Dermis blood vessel endothelial cell (primary cell): Measurements from ENCODE around the gene PHC2. TPM values are rescaled to one million over a fixed set of nuclear protein-coding genes. Genes with fewer than 3 reads are reported as not detected.

Experiments used
- DNase-seq: peaks from one replicate; pipeline ENCODE4 v3.0.0; 2010
- total RNA-seq: library from RNA; depleted of rRNA; stranded (reverse); fragments of >200 nt; gene quantifications from 2 replicates; pipeline ENCODE4 v1.2.3, GENCODE V29; 2014

The PHC2 gene
- total RNA-seq, 1 donor from 2014 or later: 88.5 TPM

DNA sequence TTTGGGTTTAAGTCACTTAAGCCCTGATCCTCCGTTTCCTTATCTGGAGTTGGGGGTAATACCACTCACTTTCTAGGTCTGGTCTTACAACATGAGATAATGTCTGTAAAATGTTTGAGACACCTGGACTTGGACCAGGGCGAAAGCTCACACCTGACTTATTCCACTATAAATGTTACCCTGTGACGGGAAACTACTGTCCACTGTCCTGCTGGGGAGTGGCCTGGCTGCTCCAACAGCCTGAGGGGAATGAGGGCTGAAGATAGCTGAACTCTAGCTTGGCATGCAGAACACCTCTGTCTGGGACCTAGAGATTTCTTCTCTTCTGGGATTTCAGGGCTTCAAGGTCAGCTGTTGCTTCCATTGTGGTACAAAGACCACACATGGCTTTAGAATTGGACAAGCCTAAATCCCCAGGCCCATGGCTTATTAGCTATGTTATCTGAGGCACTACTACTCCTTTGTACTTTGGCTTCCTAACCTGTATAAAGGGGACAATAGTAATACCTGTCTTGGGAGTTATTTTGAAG lies 100.5 kb downstream of the PHC2 start:
- no peak for DNase-seq

DNA sequence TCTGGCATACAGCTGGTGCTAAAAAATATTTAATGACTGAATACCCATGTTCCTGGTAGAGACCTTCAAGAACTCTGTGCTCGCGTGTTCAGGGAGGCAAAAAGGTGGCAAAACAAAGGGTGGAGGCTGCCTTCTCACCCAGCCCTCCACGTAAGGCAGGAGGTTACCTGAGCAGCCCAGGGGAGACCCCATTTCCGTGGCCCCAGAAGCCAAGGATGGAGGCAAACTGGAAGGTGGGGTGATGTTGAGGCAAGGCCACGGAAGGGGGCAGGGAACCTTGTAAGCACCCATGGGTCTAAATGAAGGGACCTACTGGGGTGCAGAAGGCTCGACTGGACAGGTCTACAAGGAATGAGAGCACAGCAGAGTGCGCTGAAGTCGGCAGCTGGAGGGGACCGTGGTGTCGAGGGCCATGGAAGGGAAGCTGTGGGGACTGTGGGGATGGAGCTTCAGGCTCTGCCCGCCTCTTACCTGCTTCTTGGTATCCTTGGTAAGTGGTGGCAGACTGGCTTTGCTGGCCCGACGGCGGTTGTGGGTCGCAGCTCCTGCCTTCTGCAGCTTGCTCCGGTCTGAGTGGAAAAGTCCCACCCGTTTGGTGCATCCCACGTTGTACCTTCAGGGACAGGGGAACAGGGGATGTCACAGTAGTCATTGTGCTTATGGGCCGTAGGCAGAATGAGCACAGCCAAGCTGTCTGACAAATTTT lies 101.1 kb downstream of the PHC2 start:
- DNase-seq: no peak

DNA sequence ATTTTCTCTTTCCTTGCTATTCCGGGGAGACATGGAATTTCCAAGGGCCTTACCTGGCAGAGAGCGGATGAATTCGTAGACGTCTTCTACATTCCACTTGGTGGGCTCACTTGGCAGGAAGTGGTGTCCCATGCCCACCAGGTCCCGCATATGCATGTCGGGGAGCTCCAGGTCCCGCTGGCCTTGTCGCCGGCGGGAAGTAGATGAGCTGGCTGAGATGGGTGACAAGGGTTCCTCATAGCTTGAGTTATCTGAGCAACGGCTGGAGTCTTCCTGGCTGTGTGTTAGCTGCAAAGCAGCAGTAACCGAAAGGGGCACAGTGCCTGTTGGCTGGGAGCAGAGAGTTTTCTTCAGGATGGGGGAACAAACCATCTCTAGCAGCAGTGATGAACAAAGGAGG lies 102.1 kb downstream of the PHC2 start:
- no peak for DNase-seq

DNA sequence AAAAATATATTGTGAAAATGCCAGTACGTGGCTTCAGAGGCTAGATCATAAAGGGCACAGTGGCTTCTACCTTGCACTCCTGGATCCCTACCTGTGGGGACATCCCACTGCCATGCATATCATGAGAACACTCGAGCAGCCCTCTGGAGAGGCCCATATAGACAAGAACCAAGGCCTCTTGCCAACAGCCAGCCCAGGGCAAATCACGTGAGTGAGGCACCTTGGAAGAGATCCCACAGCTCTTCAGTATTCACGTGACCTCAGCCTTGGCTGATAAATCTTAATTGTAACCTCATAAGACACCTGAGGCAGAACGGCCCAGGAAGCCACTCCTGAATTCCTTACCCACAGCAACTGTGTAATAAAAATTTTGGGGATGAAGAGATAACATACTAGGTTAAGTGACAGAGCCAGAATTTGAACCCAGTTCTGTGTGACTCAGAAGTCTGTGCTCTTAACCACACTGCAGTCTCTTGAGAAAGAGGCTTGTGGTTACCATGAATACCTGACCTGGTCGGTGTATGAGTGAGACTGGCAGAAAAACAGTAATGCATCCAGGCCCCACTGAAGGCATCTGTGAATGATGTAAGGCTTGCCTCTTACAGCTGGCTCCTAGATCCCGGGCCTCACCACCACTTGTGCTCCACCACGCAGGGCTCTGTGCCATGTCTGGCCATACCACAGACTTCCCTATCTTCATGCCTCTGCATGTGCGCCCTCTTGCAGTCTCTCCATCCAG lies 103.1 kb downstream of the PHC2 start:
- no peak for DNase-seq

DNA sequence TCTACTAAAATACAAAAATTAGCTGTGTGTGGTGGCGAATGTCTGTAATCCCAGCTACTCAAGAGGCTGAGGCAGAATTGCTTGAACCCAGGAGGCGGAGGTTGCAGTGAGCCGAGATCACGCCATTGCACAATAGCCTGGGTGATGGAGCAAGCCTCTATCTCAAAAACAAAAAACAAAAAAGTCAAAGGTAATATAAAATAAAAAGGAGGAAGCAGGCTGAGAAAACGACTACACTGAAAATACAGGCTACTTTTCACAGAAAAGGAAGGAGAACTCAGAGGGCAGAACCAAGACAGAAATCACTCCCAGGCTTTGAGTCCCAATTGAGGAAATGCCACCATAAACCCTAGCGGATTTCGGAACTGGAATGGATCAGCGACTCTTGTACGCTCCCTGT lies 104.1 kb downstream of the PHC2 start:
- no peak for DNase-seq

DNA sequence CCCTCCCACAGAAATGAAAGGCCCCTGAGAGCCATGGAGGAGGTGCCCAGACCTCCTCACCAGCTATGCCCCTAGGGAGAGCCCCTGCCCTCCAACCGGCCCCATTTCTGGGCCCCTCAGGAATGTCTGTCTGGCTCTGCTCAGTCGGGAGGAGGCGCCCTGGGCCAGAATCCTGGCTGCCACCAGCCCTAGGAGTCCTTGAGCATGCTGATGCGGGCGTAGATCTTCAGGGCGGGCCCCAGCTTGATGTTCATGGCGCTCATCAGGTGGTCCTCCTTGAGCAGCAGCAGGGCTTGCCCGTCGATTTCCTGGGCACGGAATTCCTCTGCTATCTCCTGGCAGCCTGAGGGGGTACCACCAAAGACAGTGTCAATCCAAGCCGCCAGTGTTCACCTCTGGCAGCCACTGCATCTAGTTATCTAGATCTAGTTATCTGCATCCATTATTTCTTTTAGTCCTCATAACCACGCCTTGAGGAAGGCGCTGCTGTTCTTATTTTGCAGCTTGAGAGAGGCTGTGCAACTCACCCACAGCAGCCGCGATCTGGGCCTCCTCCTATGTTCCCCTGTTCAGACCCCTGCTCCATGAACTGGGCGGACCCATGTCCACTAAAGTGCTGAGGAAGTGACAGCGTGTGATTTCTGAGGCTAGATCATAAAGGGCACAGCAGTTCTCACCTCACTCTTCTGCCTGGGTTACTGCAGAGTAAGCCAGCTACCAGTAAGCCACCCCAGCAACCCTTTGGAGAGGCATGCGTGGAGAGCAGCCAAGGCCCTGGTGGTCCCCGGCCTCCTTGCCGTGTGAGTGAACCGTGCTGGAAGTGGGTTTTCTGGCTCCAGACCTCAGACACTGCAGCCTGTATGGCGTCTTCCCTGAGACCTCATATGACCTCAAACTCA lies 106.0 kb downstream of the PHC2 start:
- DNase-seq: no peak

DNA sequence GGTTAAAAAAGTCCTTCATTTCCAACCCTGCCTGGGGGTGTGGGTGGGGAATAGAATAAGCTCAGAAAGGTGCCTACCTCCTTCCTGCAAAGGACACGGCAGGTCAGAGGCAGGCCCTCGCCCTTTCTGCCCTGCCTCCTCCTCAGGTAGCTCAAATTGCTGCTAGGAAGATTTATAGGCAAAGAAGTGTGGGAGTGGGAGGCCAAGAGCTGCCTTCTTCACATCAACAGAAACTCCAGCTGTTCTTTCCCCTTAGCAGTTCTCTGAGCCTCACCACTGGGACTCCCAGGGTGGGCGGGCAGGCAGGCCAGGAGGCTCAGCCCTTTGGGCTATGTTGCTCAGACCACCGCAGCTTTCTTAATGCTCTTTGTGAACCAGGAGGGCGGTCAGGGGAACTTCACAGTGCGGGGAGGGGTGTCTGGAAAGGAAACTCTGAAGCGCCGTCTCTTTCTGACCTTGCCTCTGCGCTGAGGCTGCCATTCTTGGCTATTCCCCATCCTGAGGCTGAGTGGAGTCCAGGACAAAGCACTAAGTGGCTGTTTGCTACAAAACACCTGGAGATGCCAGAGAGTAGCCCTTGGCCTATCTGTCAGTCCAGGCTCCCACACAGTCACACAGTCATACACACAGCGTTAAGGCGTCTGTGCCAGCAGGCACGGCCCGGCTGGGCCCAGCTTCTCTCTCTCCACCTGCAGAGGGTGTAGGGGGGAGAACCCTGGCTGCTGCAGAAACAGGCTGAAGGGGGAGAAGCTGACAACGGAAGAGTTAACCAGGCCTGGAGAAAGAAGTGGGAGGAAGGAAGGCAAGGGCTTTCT lies 107.0 kb downstream of the PHC2 start:
- DNase-seq: no peak

DNA sequence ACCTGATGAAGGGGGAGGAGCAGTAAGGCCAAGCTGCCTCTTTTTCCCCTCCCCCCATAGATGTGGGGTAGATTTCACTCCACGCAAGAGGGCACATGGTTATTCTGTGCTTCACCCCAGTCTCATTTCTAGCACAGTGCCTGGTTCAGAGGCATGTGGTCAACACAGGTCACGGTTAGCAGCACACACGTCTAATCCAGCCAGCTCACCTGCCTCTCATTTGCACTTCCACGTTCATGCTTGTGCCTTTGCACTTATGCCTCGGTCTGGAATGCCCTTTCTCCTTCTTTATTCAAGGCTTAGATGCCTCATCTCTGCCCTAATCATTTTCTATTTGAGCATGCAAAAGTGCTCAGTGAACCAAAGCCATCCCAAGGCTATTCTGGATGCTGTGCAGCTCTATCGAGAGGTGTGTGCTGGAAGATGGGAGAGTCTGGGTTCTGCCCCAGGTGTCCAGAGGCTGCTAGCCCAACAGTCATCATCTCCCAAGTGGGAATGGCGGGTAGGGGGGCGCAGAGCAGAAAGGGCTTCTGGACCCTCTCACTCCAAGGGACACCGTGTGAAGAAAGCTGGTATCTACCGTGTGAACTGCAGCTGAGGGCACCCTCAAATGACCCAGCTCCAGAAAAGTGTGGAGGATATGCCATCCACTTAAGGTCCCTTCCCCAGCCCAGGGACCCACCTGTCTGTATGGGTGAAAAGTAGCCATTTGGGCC lies 107.9 kb downstream of the PHC2 start:
- DNase-seq: no peak

DNA sequence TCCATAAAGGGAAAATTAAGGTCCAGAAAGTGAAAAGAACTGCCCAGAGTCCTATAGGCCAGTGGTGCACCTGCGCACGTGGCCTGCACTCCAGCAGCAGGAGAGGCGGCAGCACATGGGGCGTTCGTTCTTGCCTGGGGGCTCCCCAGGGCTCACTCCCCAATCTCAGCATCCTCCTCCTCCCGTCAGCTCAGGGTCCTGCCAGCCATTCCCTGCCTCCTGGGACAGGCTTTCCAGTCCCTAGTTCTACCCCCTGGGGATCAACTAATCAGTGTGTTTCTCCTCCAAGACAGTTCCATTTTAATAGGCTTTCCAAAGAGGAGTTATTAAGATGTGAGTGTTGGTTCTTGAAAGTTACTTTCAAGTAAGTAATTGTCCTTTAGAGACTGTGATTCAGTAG lies 108.8 kb downstream of the PHC2 start:
- no peak for DNase-seq

DNA sequence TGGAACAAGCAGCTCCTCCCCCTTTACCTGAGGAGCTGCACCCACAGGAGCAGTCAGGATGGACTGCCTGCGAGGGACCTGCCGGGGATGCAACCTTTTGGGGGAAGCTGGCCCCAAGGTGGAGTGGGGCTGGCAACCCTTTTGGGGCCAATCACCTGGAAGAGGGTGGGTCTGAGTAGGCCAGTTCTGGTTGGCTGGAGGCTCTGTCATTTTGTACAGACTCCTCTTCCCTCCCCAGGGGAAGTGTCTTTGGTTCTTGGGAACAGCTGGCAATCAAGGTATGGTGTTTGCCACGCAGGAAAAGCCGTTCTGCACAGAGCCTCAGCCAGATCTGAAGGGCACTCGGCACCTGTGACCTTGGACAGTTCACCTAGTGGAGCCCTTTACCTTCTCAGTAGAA lies 109.7 kb downstream of the PHC2 start:
- DNase-seq: no peak

DNA sequence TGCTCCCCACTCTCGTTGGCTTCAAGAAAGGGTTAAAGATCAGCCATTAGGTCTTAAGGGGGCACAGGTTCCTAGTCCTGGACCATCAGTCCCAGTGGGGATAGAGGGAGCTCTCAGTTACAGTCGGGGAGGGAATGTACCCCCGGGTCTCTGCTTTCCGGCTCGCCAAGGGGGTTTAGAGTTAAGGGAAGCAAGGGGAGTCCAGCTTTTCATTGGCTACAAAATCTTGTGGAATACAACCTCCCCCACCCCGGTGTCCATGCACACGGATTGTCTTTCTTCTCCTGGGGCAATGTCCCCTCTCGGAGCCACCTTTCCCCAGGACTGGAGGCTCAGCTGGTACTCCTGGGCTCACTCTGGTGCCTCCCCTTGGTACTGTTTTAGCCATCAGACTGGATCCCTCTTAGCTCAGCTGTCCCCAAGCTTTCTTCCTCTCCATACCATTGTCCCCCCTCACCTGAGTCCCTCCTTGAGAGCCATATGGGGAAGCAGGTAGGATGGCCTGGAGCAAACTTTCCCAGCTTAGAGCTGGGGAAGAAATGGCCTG lies 110.2 kb downstream of the PHC2 start, which contains the start of gene A3GALT2:
TSS of gene A3GALT2 (minus strand) at position 480 of the 547 bp plus-strand sequence. CDS start at position 480, 0 bp downstream.
- no peak for DNase-seq

DNA sequence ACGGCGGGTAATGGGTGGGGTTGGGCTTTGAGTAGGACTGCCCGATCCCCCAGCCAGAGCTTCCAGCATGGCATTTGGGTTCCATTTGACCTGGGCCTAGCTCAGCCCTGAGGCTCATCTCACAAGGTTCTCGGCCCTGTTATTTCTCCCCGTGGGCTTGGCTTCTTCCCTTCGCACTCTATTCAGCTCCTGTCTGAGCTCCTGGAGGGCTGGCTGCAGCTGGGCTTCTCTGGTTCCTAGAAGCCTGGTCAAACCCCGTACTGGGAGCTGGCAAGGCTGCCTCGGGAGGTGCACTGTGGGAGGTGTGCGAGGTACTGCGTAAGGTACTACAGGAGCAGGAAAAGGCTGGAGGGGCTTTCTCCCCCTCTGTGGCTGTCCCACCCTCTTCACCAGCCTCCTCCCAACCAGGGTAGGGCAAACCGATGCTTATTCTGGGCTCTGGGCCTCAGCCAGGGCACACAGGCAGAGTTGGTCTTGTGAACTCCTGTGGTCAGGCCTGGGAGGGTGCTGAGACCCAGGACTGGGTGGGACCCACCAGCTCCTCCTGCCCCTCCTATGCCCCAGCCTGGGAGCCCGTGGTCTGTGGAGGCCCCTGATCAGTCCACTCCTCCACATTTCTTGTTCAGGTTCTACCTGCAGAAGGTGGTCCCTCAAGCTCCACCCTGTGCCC lies 110.8 kb downstream of the PHC2 start:
- no peak for DNase-seq

DNA sequence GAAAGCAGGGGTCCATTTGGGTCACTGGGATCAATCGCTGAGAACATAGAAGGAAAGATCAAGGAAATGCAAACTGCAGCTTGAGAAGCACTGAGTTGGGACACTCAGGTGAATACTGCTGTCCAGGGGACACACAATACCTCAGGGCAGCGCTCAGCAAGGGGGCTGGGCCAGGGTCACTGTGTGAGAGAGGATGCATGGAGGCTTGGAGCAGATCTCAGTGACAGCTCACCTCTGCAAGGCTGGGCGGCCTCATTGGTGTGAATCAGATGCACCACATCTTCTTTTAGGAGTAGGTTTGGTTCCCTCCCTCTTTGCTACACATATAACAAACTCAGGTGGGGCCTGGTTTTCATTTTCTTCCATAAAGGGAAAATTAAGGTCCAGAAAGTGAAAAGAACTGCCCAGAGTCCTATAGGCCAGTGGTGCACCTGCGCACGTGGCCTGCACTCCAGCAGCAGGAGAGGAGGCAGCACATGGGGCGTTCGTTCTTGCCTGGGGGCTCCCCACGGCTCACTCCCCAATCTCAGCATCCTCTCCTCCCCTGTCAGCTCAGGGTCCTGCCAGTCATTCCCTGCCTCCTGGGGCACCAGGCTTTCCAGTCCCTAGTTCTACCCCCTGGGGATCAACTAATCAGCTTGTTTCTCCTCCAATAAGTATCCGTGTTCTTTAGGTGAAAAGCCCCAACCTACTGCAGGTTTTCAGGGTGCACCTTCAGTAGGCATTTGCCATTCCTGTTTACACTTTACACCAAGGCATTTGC lies 111.5 kb downstream of the PHC2 start:
- no peak for DNase-seq

DNA sequence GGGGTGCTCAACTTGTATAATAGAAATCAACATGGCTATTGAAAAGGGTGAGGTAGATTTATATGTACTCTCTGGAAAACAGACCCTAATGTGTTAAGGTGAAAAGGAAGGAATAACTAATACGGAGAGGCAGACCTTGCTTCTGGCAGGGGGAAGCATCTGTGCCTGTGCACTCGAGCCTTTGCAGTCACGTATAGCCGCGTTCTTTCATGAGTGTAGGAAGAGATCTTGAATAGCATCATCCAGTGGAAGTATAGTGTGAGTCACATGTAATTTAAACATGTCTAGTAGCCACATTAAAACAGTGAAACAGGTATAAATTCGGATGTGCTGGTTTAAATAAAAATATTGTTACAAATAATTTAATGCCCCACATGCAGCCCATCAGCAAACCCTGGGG lies 112.9 kb downstream of the PHC2 start:
- DNase-seq: no peak

DNA sequence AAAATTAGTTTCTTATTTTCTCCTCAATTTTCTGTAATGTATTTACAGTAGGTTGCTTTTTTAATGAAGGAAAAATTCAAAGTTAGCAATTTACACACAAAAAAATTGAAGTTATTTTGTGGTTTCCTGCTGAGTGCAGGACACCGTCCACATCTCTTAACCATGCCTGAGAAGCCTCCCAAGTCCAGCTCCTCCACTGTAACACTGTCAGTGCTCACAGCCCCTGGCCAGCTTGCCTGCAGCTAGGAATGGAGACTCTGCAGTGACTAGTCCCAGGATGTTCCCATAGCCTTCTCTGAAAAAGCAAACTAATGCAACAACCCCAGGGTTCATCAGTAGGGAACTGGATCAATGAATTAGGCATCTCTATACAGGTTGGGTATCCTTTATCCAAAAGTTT lies 113.5 kb downstream of the PHC2 start:
- no peak for DNase-seq

DNA sequence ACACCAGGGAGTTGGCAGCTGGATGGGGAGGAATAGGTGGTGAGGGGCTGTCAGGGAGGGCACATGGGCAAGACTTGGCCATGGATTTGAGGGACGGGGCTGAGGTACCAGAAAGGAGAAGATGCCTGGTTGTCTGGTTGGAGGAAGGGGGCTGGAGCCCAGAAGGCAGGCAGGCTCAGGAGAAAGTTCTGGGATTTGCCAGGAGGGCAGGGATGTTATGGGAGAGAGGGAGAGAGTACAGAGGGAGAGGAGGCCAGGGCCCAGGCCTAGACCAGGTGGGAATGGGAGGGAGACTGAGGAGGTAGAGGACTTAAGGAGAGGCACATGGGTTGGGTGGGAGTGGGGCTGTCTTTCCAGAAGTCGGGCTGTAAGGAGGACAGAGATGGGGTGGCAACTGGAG lies 114.3 kb downstream of the PHC2 start:
- DNase-seq: no peak

DNA sequence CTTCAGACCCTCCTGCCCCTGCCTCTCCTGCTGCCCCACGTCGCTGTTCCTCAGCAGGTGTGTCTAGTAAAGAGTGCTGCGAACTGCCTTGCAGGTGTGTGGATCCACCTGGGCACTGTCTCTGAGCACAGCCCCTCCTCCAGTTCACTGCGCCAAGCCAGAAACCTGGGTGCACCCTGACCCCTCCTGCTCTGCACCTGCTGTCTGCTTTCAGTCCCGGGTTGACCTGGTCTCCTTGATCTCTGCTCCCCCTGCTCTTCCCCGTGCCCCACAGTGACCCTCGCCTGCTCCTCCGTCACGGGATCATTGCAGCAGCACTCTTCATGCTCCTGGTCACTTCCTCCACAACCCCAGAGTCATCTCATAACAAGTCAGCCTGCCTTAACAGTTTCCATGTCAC lies 116.5 kb downstream of the PHC2 start:
- no peak for DNase-seq

DNA sequence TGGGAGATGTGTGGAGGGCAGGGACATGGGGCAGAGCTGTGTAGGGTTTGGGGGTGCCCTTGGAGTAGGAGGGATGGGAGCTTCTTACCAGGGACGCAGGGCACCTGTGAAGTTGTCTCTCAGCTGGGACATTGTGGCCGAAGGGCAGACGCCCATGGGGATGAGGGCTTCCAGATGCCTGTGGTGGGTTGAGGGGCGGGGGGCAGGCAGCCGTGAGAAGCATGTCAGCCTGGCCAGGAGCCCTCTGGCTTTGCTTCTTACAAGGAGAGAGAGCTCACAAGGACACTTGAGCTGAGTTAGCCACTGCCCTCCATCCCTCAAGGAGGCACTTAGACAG lies 118.5 kb downstream of the PHC2 start:
- no peak for DNase-seq

DNA sequence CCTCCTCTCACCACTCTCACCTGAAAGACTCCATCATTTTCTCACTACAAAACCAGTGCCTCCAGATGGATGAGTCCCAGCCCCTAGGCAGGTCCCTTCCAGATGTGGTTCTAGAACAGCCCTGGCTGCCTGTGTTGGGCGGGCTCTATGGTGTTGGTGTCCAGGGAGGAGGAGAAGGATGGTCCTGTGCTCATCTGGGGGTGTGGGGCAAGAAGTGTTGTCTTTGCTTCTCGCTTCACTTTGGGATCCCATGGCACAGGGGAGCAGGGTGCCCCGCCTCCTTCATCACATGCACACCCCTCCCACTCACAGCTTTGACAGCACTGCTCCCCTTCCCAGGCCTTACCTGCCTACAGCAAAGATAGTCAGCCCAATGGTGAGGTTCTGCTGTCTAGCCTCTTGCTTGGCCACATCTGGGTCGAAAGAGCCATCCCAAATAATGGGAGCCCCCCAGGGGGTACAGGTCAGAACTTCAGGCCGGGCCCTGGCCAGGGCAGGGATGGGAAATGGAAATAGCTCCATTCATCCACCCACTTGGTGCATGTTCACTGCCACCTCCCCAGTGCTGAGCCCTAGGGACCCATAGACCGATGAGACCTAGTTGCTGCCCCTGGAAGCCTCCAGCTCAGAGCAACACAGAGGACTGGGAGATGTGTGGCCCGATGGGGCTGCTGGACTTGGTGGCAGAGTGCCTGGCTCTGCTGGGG lies 119.0 kb downstream of the PHC2 start:
- no peak for DNase-seq
